ENCODE data around the gene CLPSL2. TPM values are rescaled to one million over a fixed set of nuclear protein-coding genes. Genes with fewer than 3 reads are reported as not detected.

The CLPSL2 gene
- total RNA-seq, 1 donor: not detected

DNA sequence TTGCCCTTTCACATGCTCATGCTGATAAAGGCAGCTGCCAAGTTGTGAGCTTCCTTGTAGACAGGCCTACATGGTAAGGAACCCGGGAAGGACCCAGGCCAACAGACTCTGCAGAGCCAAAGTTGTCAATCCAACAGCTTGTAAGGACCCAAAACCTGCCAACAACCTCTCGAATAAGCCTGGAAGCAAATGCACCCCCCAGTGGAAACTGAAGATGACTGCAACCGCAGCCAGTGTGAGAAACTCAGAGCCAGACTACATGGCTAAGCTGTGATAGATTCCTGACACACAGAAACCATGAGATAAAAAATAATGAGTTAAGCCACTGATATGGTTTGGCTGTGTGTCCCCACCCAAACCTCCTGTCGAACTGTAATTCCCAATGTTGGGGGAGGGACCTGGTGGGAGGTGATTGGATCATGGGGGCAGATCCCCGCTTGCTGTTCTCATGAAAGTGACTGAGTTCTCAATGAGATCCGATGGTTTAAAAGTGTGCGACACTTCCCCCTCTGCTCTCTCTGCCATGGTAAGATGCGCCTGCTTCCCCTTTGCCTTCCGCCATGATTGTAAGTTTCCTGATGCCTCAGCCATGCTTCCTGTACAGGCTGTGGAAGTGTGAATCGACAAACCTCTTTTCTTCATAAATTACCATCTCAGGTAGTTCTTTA is 18.8 kb upstream of the CLPSL2 start:
- no peak overlapping the region for H3K4me3 ChIP-seq (ENCODE audit: low read depth, low read length)
- DNase-seq (ENCODE audit: low read depth): peak; percentile 38
- TF ChIP-seq, protein P1, sequence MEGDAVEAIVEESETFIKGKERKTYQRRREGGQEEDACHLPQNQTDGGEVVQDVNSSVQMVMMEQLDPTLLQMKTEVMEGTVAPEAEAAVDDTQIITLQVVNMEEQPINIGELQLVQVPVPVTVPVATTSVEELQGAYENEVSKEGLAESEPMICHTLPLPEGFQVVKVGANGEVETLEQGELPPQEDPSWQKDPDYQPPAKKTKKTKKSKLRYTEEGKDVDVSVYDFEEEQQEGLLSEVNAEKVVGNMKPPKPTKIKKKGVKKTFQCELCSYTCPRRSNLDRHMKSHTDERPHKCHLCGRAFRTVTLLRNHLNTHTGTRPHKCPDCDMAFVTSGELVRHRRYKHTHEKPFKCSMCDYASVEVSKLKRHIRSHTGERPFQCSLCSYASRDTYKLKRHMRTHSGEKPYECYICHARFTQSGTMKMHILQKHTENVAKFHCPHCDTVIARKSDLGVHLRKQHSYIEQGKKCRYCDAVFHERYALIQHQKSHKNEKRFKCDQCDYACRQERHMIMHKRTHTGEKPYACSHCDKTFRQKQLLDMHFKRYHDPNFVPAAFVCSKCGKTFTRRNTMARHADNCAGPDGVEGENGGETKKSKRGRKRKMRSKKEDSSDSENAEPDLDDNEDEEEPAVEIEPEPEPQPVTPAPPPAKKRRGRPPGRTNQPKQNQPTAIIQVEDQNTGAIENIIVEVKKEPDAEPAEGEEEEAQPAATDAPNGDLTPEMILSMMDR (IDR thresholded peaks at IDR 0.05; ENCODE audit: insufficient read depth, low read length): peak; percentile 57

- H3K4me3 ChIP-seq (ENCODE audit: low read depth, low read length): no peak overlapping the region
- TF ChIP-seq, protein P1 (IDR thresholded peaks at IDR 0.05; ENCODE audit: insufficient read depth, low read length): no peak
- DNase-seq (ENCODE audit: low read depth): no peak
Observed at GRCh38 chr6:35759426-35759825, 17.0 kb upstream of the CLPSL2 start.

GRCh38 chr6:35765739-35766138 is 10.7 kb upstream of the CLPSL2 start:
- TF ChIP-seq, protein P1 (IDR thresholded peaks at IDR 0.05; ENCODE audit: insufficient read depth, low read length): no peak
- DNase-seq (ENCODE audit: low read depth): no peak
- no peak overlapping the region for H3K4me3 ChIP-seq (ENCODE audit: low read depth, low read length)

DNA sequence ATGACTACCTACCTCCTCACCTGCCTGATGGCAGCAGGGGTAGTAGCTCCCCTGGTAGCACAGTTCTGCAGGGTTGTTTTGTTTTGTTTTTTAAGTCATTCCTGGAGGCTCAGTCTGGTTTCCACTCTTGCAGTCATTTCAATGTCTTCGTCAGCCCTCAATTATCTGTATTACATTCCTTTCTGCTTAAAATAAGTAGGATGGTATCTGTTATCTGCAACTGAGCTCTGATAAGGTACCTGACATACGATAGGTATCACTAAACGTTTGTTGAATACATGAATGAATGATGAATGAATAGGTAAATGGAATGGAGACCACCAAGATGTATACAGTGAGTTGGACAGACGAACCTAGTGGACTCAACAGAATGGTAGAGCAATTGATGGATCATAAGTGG is 7.2 kb upstream of the CLPSL2 start:
- TF ChIP-seq, protein P1 (IDR thresholded peaks at IDR 0.05; ENCODE audit: insufficient read depth, low read length): no peak
- no peak for DNase-seq (ENCODE audit: low read depth)

DNA sequence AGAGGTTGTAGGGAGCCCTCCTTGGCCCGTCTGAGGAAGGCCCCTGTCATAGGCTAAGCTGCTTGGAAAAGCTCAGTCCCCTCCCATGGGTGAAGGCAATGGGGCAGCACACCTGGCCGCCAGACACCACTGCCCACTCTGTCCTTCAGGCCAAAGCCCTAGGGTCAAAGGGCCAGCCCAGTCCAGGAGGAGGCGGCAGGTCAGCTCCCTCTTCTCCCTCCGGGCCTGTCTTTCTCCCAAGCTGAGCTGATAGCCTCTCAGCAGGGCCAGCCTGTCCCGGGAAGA is 5.1 kb upstream of the CLPSL2 start:
- TF ChIP-seq, protein P1 (IDR thresholded peaks at IDR 0.05; ENCODE audit: insufficient read depth, low read length): no peak
- no peak for DNase-seq (ENCODE audit: low read depth)
- no peak overlapping the region for H3K4me3 ChIP-seq (ENCODE audit: low read depth, low read length)

More for the DNA sequence above, 7.2 kb upstream of the CLPSL2 start:
- H3K4me3 ChIP-seq (ENCODE audit: low read depth, low read length): no peak overlapping the region

DNA sequence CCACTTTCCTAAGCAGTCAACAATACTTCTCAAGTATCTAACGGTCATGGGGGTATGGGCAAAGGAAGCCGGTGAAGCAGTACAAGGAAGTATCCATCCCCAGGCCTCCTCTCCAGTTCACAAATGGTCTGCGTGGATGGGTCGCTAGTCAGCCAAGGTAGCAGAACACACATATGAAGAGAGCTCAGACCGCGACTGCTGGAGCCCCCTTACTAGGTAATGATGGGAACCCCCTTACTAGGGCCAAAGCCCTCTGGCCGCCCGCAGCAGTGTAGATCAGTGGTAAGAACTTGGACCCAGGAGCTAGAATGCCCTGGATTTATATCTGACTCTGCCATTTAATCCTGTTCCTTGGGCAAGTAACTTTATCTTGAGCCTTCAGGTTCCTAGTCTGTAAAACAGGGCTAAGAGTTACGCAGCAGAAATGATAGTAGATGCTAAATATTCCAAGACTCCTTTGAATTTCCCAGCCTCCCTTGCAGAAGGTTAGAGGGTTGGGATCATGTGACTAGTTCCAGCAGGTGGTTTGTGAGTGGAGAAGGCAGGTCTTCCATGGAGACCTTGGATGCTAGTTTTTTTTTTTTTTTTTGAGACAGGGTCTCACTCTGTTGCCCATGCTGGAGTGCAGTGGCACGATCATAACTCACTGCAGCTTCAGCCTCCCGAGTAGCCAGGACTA is 2.1 kb upstream of the CLPSL2 start:
- DNase-seq (ENCODE audit: low read depth): no peak
- TF ChIP-seq, protein P1 (IDR thresholded peaks at IDR 0.05; ENCODE audit: insufficient read depth, low read length): no peak
- H3K4me3 ChIP-seq (ENCODE audit: low read depth, low read length): no peak overlapping the region

All from fibroblast of the aortic adventitia (primary cell).